Endothelial cell of hepatic sinusoid (primary cell): ENCODE data around the gene PCGF3.
"Not testable (repeated sequence)": the region's sequence is repeated elsewhere in the genome, so short reads cannot be mapped to it uniquely, and the experiment has no call there.

Experiments used
- in situ Hi-C: cut with HindIII; loops from 2 replicates; pipeline ENCODE4 v1.10.0; 2017; ENCODE audit warnings: low sequenced_read_pairs

Gene PCGF3

DNA sequence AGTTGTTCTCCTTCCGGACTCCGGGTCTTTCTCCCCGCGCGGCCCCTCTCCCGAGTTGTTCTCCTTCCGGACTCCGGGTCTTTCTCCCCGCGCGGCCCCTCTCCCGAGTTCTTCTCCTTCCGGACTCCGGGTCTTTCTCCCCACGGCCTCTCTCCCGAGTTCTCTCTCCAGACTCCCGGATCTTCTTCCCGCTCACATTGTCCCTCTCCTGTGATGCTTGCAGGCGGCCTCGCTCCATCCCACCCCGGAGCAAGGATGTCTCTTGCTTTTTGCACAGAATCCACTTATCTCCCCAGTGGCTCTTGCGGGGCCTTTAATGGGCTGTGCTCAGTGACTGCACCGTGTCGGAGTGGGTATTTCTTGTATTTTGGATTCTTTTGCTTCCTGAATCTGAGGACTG lies 54.2 kb downstream of the PCGF3 start:
- in situ Hi-C loops = not testable (repeated sequence)

DNA sequence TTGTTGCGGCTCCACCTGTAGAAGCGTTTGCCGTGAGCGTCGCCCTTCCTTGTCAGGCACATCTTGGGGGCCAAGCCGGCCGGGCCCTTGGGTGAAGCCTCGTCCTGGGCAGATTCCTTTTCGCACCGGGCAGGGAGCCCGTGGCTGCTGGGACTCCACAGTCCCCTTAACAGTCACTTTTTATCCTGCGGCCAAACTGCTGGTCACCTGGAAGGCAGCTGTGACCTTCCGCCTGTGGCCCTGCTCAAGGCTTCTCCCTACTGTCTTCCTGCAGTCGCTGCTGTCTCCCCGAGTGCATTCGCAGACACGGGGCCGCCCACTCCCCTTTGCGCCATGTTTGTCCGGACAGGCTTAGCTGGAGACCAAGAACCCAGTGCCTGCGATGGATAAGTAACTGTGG lies 55.0 kb downstream of the PCGF3 start:
- in situ Hi-C loops = no loop called here

- in situ Hi-C loops = no loop called here
Observed at GRCh38 chr4:761086-761485, 55.5 kb downstream of the PCGF3 start.

DNA sequence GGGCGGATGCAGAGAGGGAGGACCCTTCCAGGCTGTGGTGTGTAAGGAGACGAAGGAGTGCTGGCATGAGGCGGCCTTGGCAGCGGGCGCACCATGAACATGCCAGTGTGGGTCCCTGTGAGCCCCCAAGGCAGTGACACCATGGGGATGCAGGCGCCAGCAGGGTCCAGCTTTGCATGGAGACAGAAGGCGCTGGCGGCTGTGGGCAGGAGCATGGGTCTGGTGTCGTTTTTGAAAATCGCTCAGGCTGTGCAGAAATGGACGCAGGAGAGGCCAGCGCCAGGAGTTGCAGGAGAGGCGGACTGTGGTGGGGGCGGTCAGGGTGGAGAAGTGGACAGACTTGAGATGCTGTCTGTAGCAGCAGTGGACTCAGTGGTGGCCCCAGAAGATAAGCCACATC lies 56.1 kb downstream of the PCGF3 start:
- in situ Hi-C loops = no loop called here

DNA sequence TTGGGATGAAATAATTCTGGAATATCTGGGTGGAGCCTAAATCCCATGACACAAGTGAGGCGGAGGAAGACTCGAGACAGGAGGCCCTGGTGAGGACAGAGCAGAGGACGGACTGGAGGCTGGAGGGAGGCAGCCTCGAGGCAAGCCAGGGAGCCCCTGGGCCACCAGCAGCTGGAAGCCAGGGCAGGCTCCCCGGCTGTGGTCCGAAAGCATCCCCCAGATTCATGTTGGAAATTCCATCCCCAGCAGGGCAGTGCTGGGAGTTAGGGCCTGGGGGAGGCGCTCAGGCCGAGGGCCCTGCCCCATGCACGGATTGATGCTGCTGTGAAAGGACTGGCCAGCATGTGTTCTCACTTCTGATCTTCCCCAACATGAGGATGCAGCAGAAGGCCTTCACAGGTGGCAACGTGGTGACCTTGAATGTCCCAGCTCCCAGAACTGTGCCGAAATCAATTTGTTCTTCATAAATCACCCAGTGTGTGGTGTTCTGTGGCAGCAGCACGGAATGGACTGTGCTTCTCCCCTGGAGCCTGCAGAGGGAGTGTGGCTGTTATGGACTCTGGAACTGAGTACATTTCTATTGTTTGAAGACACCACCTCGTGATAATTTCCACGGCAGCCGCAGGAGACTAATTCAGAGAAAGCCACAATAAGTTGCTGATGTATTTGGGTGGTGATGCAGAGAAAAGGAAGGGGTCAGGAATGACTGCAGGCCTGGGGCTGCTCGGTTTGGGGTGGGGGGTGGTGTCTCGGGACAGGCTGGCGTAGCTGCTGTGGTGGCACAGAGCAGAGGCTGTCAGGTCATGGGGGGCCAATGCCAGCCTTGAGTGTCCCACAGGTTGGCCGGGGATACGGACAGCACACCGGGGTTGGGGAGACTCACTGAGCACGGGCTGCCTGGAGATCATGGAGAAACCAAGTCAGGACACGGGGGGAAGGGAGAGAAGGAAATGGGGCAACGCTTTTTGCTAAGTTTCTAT lies 56.9 kb downstream of the PCGF3 start:
- in situ Hi-C loops = no loop called here

DNA sequence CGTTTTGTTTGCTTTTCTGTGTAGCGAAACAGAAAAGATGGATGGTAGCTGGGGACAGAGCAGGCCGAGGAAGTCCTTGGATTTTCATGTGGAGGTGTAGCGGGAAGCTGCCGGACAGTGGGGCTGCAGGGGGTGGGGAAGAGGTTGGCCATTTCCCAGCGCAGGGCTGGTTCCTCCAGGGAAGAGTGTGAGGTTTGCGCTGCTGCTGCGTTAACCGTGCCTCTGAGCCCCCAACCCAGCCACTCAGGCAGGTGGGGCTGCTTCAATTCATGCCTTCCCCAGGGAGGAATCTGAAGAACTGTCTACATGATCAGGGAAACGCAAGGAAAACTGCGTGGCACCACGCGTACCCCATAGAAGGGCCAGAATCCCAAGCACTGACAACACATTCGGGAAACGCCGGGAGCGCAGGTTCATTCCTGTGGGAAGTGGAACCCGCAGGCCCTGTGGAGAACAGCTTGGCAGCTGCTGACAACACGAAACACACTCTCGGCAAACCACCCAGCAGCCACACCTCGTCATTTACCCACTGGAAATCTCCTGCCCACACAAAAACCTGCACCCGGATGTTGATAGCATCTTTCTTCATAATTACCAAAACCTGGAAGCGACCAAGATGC lies 57.7 kb downstream of the PCGF3 start:
- in situ Hi-C loops = no loop called here

GRCh38 chr4:763922-764321 lies 58.3 kb downstream of the PCGF3 start:
- in situ Hi-C loops = no loop called here

DNA sequence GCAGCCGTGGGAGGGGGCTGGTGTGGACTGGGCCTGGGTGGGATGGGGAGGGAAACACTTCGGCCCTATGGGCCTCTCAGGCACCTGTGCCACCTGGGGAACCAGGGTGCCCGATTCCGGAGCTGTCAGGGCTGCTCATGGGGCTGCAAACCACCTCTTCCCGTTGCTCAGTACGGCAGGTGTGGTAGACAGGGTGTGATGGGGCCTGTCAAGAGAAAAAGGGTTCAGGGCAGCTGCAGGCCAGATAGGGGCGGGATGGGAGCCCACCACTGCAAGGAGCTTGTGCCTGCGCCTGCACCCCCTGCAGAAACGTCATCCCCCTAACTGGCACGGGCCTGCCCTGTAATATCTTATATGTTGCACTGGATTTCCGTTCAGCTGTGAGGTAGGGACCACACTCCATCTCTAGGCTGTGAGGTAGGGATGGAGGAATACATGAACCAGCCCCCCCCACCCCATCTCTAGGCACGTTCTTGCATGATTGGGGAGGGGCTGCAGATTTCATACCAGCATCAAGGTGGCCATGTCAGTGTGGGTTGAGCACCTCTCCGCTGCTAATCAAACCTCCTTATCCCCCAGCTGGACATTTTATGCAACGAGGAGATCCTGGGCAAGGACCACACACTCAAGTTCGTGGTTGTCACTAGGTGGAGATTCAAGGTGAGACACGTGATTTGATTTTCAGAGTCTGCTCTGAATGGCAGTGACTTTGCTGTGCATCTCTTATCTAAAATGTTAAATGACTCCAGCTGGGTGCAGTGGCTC lies 59.0 kb downstream of the PCGF3 start:
- in situ Hi-C loops = no loop called here

DNA sequence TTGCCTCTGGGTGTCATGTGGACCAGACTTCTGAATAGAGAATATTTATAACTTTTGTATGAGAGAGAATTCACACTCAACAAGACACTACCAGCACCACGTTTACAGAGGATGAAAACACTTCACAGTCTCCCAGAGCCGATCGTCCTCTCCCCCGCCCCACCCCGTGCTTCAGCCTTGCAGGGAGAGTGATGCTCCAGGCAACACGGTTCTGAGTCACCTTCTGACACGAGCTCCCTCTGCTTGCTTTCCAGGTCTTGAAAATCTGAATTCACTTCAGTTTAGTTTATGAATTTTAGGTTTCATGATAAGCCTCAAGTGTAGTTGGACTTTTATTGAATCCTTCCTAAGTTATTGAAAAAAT lies 60.5 kb downstream of the PCGF3 start:
- in situ Hi-C loops = no loop called here

GRCh38 chr4:766559-767283 lies 61.1 kb downstream of the PCGF3 start:
- in situ Hi-C loops = no loop called here

GRCh38 chr4:768076-768475 lies 62.4 kb downstream of the PCGF3 start:
- in situ Hi-C loops = no loop called here

GRCh38 chr4:768995-769394 lies 63.4 kb downstream of the PCGF3 start:
- in situ Hi-C loops = no loop called here

GRCh38 chr4:769511-769910 lies 63.9 kb downstream of the PCGF3 start:
- in situ Hi-C loops = no loop called here

DNA sequence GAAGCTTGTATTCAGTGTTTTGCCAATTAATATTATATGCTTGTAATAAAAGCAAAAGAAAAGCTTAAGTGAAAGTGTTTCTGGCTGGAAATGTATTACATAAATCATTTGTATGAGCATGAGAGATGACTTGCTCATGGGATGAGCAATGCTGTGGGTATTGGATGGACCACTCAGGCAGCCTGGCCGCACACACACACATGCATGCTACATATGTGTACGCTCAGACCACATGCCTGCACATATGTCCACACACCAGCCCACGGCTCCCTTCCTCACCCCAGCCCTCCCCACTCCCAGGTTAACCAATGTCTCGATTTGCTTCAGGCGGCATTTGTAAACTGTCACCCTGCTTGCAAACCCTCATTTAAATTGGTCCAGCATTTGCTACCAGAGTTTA lies 64.4 kb downstream of the PCGF3 start:
- in situ Hi-C loops = no loop called here

GRCh38 chr4:771464-771863 lies 65.8 kb downstream of the PCGF3 start:
- in situ Hi-C loops = no loop called here

- in situ Hi-C loops = no loop called here
Observed at GRCh38 chr4:772118-772517, 66.5 kb downstream of the PCGF3 start.

DNA sequence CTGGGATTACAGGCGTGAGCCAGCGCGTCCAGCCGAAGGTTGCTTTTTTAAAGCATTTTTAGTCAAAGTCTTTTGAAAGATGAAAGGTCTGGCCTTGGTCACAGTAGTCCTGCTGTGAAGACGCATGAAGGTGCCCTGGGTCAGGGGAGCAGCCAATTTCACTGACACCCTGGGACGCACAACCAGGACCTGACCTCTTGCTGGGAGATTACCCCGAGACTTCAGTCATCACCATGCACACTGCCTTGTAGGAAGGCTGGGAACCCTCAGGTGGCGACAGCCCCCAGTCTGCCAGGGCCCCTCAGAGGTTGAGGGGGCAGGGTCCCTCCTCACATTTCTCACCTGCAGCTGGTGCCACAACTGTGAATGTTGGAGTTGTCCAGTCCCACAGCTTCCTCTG lies 67.1 kb downstream of the PCGF3 start:
- in situ Hi-C loops = no loop called here

- in situ Hi-C loops = no loop called here
Observed at GRCh38 chr4:773214-773613, 67.6 kb downstream of the PCGF3 start.

- in situ Hi-C loops = not testable (repeated sequence)
Observed at GRCh38 chr4:774419-775092, 68.9 kb downstream of the PCGF3 start.

DNA sequence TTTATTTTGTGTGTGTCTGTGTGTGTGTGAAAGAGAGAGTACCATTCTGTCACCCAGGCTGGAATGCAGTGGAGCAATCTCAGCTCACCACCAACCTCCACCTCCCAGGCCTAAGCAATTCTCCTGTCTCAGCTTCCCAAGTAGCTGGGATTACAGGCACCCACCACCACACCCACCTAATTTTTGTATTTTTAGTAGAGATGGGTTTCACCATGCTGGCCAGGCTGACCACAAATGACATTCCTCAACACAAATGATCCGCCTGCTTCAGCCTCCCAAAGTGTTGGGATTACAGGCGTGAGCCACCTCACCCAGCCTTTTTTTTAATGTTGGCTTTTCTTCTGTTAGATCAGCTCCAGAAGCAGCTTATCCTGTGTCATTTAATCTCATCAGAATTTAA lies 69.9 kb downstream of the PCGF3 start:
- in situ Hi-C loops = not testable (repeated sequence)
